ENCODE data around the gene NSUN7. TPM values are rescaled to one million over a fixed set of nuclear protein-coding genes. Genes with fewer than 3 reads are reported as not detected.

Gene NSUN7
- total RNA-seq, 1 experiment from 2014 or later = 6.7 TPM

DNA sequence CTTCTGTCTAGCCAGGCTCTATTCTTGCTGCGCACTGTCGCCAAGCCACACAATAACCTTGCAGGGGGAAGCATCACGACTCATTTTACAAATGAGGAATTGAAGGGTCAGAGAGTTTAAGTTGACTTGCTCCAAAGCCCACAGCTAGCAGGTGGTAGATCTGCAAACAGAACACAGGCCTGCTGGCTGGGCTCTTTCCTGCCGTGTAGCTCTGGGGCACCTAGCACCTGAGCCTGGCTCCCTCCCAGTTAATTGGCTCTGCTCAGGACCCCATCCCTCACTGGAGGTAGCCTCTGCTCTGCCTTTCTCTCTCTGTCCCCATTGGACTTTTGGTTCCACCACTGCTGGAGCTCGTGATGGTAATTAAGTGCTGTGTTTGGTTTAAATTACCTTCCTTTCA is 98.5 kb downstream of the NSUN7 start:
- TF ChIP-seq EZH2 (IDR thresholded peaks at IDR 0.05; ENCODE audit: low read length, unreplicated experiment) (no peak), EZH2phosphoT487 (IDR thresholded peaks at IDR 0.05; ENCODE audit: borderline replicate concordance, low read length) (no peak)
- TF ChIP-seq, protein P1, sequence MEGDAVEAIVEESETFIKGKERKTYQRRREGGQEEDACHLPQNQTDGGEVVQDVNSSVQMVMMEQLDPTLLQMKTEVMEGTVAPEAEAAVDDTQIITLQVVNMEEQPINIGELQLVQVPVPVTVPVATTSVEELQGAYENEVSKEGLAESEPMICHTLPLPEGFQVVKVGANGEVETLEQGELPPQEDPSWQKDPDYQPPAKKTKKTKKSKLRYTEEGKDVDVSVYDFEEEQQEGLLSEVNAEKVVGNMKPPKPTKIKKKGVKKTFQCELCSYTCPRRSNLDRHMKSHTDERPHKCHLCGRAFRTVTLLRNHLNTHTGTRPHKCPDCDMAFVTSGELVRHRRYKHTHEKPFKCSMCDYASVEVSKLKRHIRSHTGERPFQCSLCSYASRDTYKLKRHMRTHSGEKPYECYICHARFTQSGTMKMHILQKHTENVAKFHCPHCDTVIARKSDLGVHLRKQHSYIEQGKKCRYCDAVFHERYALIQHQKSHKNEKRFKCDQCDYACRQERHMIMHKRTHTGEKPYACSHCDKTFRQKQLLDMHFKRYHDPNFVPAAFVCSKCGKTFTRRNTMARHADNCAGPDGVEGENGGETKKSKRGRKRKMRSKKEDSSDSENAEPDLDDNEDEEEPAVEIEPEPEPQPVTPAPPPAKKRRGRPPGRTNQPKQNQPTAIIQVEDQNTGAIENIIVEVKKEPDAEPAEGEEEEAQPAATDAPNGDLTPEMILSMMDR (conservative IDR thresholded peaks at IDR 0.05; ENCODE audit: low read depth, low read length) = no peak
- ChIA-PET CTCF (no interaction called here), POLR2A (ENCODE audit: unreplicated experiment) (no interaction called here)
- BruUV-seq (replicated peaks) = no TSS peak
- ATAC-seq (no peak), DNase-seq (no peak)
- no peaks in the 10 kb centered on the region for H3K9me3 ChIP-seq (ENCODE audit: low read length)
- no peaks in the 10 kb centered on the region for H4K20me1 ChIP-seq (ENCODE audit: low read length)
- H3K4me2 ChIP-seq (ENCODE audit: low read length) = no peak overlapping the region
- no peaks in the 10 kb centered on the region for H3K9me2 ChIP-seq (replicated peaks; ENCODE audit: low read length)
- no peak overlapping the region for H3K4me3 ChIP-seq (ENCODE audit: low read length)
- H3K27ac ChIP-seq (ENCODE audit: low read length) = no peak overlapping the region
- H3K36me3 ChIP-seq (ENCODE audit: low read depth, low read length) = no peaks in the 10 kb centered on the region
- no peaks in the 10 kb centered on the region for H3F3A ChIP-seq (ENCODE audit: low read length, unreplicated experiment)
- H3K27me3 ChIP-seq (ENCODE audit: low read length) = no peaks in the 10 kb centered on the region
- H3K9ac ChIP-seq (ENCODE audit: low read length) = no peak overlapping the region
- no peak overlapping the region for H2AFZ ChIP-seq (ENCODE audit: low read length)
- intact Hi-C loops (cut with micrococcal nuclease) = no loop called here
- no peaks in the 10 kb centered on the region for H3K4me1 ChIP-seq (ENCODE audit: insufficient read depth, low read length)
- no peaks in the 10 kb centered on the region for H3K79me2 ChIP-seq (ENCODE audit: low read length)

DNA sequence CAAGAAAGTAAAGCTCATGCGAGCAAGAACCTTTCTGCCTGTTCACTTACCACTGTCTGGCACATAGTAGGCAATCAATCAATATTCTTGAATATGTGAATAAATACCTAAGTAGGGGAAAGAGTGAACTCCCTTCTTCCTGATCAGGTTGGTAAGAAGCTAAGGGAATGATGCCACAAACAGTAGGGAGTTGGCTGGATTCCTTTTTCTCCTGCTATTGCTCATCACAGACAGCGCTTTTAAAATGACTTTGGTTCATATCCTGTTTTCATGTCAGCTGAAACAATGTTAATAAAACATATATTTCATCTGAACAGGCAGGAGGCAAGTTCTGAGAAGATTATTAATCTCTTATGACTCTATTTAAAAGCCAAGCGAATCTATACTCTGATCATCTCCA is 99.2 kb downstream of the NSUN7 start:
- Histone ChIP-seq H3F3A (ENCODE audit: low read length, unreplicated experiment) (no peaks in the 10 kb centered on the region), H3K79me2 (ENCODE audit: low read length) (no peaks in the 10 kb centered on the region), H3K4me3 (ENCODE audit: low read length) (no peak overlapping the region), H3K4me1 (ENCODE audit: insufficient read depth, low read length) (no peaks in the 10 kb centered on the region), H3K9ac (ENCODE audit: low read length) (no peak overlapping the region), H3K27ac (ENCODE audit: low read length) (no peak overlapping the region), H4K20me1 (ENCODE audit: low read length) (no peaks in the 10 kb centered on the region), H3K27me3 (ENCODE audit: low read length) (no peaks in the 10 kb centered on the region), H3K4me2 (ENCODE audit: low read length) (no peak overlapping the region), H3K36me3 (ENCODE audit: low read depth, low read length) (no peaks in the 10 kb centered on the region), H2AFZ (ENCODE audit: low read length) (no peak overlapping the region), H3K9me2 (replicated peaks; ENCODE audit: low read length) (no peaks in the 10 kb centered on the region), H3K9me3 (ENCODE audit: low read length) (no peaks in the 10 kb centered on the region)
- BruUV-seq (replicated peaks) = no TSS peak
- CTCF ChIA-PET = no interaction called here
- POLR2A ChIA-PET (ENCODE audit: unreplicated experiment) = no interaction called here
- DNase-seq (no peak), ATAC-seq (no peak)
- no peak for TF ChIP-seq EZH2 (IDR thresholded peaks at IDR 0.05; ENCODE audit: low read length, unreplicated experiment)
- no peak for TF ChIP-seq EZH2phosphoT487 (IDR thresholded peaks at IDR 0.05; ENCODE audit: borderline replicate concordance, low read length)
- TF ChIP-seq, protein P1 (conservative IDR thresholded peaks at IDR 0.05; ENCODE audit: low read depth, low read length) = no peak
- intact Hi-C loops (cut with micrococcal nuclease) = no loop called here

DNA sequence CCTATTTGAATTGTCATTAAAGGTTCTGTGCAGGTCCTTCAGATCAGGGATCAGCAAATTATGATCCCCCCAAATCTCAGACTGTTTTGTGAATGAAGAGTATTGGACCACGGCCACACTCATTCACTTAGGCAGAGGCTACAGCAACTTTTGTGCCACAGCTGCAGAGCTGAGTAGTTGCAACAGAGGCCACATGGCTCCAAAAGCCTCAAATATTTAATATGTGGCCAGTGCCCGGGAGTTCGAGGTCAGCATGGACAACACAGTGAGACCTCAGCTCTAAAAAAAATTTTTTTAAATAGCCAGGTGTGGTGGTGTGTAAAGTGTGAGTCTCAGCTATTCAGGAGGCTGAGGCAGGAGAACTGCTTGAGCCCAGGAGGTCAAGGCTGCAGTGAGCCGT is 100.7 kb downstream of the NSUN7 start:
- Histone ChIP-seq H3K4me1 (ENCODE audit: insufficient read depth, low read length) (no peaks in the 10 kb centered on the region), H3K9me3 (ENCODE audit: low read length) (no peaks in the 10 kb centered on the region), H3F3A (ENCODE audit: low read length, unreplicated experiment) (no peaks in the 10 kb centered on the region), H3K36me3 (ENCODE audit: low read depth, low read length) (no peaks in the 10 kb centered on the region), H4K20me1 (ENCODE audit: low read length) (no peaks in the 10 kb centered on the region), H3K9ac (ENCODE audit: low read length) (no peak overlapping the region), H3K4me3 (ENCODE audit: low read length) (no peak overlapping the region), H3K4me2 (ENCODE audit: low read length) (no peak overlapping the region), H3K79me2 (ENCODE audit: low read length) (no peaks in the 10 kb centered on the region), H3K27me3 (ENCODE audit: low read length) (no peaks in the 10 kb centered on the region), H3K9me2 (replicated peaks; ENCODE audit: low read length) (no peaks in the 10 kb centered on the region), H2AFZ (ENCODE audit: low read length) (no peak overlapping the region), H3K27ac (ENCODE audit: low read length) (no peak overlapping the region)
- POLR2A ChIA-PET (ENCODE audit: unreplicated experiment) = no interaction called here
- no peak for TF ChIP-seq EZH2phosphoT487 (IDR thresholded peaks at IDR 0.05; ENCODE audit: borderline replicate concordance, low read length)
- no TSS peak for BruUV-seq (replicated peaks)
- CTCF ChIA-PET = no interaction called here
- ATAC-seq (no peak), DNase-seq (no peak)
- intact Hi-C loops (cut with micrococcal nuclease) = no loop called here

Measured in PC-3 (cell line).